ENCODE results near the gene ADAD2.

The ADAD2 gene

GRCh38 chr16:84224554-84224953 lies 33.6 kb downstream of the ADAD2 start:
- DNase-seq (ENCODE audit: low read depth) = no peak

GRCh38 chr16:84225126-84225525 lies 34.2 kb downstream of the ADAD2 start:
- DNase-seq (ENCODE audit: low read depth) = no peak

GRCh38 chr16:84225571-84225970 lies 34.6 kb downstream of the ADAD2 start:
- no peak for DNase-seq (ENCODE audit: low read depth)

GRCh38 chr16:84226026-84226425 lies 35.1 kb downstream of the ADAD2 start:
- peak; percentile 72 for DNase-seq (ENCODE audit: low read depth)

GRCh38 chr16:84227548-84227947 lies 36.6 kb downstream of the ADAD2 start:
- DNase-seq (ENCODE audit: low read depth) = no peak

GRCh38 chr16:84228256-84228838 lies 37.4 kb downstream of the ADAD2 start:
- DNase-seq (ENCODE audit: low read depth) = peak; percentile 96

GRCh38 chr16:84229471-84229870 lies 38.5 kb downstream of the ADAD2 start:
- DNase-seq (ENCODE audit: low read depth) = no peak

GRCh38 chr16:84232060-84232459 lies 41.1 kb downstream of the ADAD2 start:
- no peak for DNase-seq (ENCODE audit: low read depth)

GRCh38 chr16:84232969-84233368 lies 42.0 kb downstream of the ADAD2 start:
- no peak for DNase-seq (ENCODE audit: low read depth)

GRCh38 chr16:84233748-84234147 lies 42.8 kb downstream of the ADAD2 start:
- DNase-seq (ENCODE audit: low read depth) = no peak

- no peak for DNase-seq (ENCODE audit: low read depth)
Observed at GRCh38 chr16:84234321-84235241, 43.6 kb downstream of the ADAD2 start.

- no peak for DNase-seq (ENCODE audit: low read depth)
Observed at GRCh38 chr16:84236671-84237070, 45.7 kb downstream of the ADAD2 start.

- DNase-seq (ENCODE audit: low read depth) = no peak
Observed at GRCh38 chr16:84237994-84238750, 47.2 kb downstream of the ADAD2 start.

GRCh38 chr16:84239141-84239769 lies 48.3 kb downstream of the ADAD2 start:
- no peak for DNase-seq (ENCODE audit: low read depth)

- DNase-seq (ENCODE audit: low read depth) = no peak
Observed at GRCh38 chr16:84239909-84240308, 49.0 kb downstream of the ADAD2 start, which contains the start of gene KCNG4. TSS of gene KCNG4 (minus strand) at chr16:84240012. CDS start at chr16:84237485, 2,527 bp downstream.

GRCh38 chr16:84240455-84240854 lies 49.5 kb downstream of the ADAD2 start:
- no peak for DNase-seq (ENCODE audit: low read depth)

- no peak for DNase-seq (ENCODE audit: low read depth)
Observed at GRCh38 chr16:84241778-84242177, 50.8 kb downstream of the ADAD2 start.

- no peak for DNase-seq (ENCODE audit: low read depth)
Observed at GRCh38 chr16:84242839-84243238, 51.9 kb downstream of the ADAD2 start.

GRCh38 chr16:84243732-84244131 lies 52.8 kb downstream of the ADAD2 start:
- DNase-seq (ENCODE audit: low read depth) = no peak

GRCh38 chr16:84244728-84245127 lies 53.8 kb downstream of the ADAD2 start:
- DNase-seq (ENCODE audit: low read depth) = no peak

GRCh38 chr16:84245956-84246678 lies 55.2 kb downstream of the ADAD2 start:
- DNase-seq (ENCODE audit: low read depth) = no peak
